Measurements from ENCODE around the gene SPRED3.
"Not testable (repeated sequence)": the region's sequence is repeated elsewhere in the genome, so short reads cannot be mapped to it uniquely, and the experiment has no call there.

Gene SPRED3

DNA sequence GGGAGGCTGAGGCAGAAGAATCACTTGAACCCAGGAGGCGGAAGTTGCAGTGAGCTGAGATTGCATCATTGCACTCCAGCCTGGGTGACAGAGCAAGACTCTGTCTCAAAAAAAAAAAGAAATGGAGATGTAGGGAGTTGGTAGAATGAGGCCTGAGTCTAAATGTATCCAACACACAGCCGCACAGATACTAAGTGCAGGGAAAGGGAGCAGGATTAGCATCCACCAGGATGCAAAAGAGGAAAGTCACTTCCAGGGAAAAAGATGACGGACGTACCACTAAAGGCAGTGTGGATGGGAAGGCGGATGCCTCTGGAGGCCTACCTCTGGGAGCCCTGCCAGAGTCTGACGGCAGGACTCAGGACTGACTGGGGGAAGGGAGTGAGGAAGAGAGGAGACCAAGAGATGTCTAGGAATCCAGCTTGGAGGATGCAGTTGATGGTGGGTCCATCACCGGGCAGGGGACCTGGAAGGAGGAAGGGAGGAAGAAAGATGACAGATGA is 21.2 kb downstream of the SPRED3 start:
- ATAC-seq (ENCODE audit: insufficient read depth, low read depth) = 0 out of 3 replicates have a peak, but pooled peaks have one; percentile 19
- Histone ChIP-seq H3K4me1 (ENCODE audit: insufficient read depth, low read length) (peaks cover 1% of the 10 kb centered on the region; the same call in 1 of the 2 replicates), H3K4me3 (ENCODE audit: low read depth in 1 of 2, low read length in 2 of 2) (no peak overlapping the region), H4K20me1 (ENCODE audit: insufficient read depth, low read length) (no peaks in the 10 kb centered on the region), H3K36me3 (ENCODE audit: insufficient read depth, low read length) (peaks cover 19% of the 10 kb centered on the region), H3K4me2 (ENCODE audit: insufficient read depth, low read length) (no peak overlapping the region), H3K27ac (ENCODE audit: low read length) (no peak overlapping the region), H3K27me3 (ENCODE audit: insufficient read depth, low read length, poor library complexity) (no peaks in the 10 kb centered on the region), H2AFZ (ENCODE audit: low read depth, low read length) (no peak overlapping the region), H3K9ac (ENCODE audit: low read depth, low read length) (no peak overlapping the region), H3K9me3 (ENCODE audit: insufficient read depth, low read length, severe bottlenecking) (no peaks in the 10 kb centered on the region), H3K79me2 (ENCODE audit: insufficient read depth, low read length) (no peaks in the 10 kb centered on the region)
- no peak for TF ChIP-seq EZH2 (IDR thresholded peaks at IDR 0.05; ENCODE audit: borderline replicate concordance, low read depth, low read length, severe bottlenecking)
- TF ChIP-seq, protein P1, sequence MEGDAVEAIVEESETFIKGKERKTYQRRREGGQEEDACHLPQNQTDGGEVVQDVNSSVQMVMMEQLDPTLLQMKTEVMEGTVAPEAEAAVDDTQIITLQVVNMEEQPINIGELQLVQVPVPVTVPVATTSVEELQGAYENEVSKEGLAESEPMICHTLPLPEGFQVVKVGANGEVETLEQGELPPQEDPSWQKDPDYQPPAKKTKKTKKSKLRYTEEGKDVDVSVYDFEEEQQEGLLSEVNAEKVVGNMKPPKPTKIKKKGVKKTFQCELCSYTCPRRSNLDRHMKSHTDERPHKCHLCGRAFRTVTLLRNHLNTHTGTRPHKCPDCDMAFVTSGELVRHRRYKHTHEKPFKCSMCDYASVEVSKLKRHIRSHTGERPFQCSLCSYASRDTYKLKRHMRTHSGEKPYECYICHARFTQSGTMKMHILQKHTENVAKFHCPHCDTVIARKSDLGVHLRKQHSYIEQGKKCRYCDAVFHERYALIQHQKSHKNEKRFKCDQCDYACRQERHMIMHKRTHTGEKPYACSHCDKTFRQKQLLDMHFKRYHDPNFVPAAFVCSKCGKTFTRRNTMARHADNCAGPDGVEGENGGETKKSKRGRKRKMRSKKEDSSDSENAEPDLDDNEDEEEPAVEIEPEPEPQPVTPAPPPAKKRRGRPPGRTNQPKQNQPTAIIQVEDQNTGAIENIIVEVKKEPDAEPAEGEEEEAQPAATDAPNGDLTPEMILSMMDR (IDR thresholded peaks at IDR 0.05; ENCODE audit: borderline replicate concordance, extremely low read depth, low read length, poor library complexity, severe bottlenecking) = no peak
- no peak for DNase-seq

DNA sequence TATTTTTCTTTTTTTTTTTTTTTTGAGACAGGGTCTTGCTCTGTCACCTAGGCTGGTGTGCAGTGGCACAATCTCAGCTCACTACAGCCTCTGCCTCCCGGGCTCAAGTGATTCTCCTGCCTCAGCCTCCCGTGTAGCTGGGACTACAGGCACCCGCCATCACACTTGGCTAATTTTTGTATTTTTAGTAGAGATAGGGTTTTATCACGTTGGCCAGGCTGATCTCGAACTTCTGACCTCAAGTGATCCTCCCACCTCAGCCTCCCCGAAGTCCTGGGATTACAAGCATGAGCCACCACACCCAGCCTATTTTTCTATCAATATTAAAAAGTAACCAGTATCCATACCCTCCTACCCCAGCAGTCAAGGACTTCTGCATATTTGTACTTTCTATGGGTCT is 21.9 kb downstream of the SPRED3 start:
- not testable (repeated sequence) for H3K27me3 ChIP-seq (ENCODE audit: insufficient read depth, low read length, poor library complexity); H3K79me2 ChIP-seq (ENCODE audit: insufficient read depth, low read length); H3K4me1 ChIP-seq (ENCODE audit: insufficient read depth, low read length); H2AFZ ChIP-seq (ENCODE audit: low read depth, low read length); H3K4me3 ChIP-seq (ENCODE audit: low read depth in 1 of 2, low read length in 2 of 2); DNase-seq; ATAC-seq (ENCODE audit: insufficient read depth, low read depth); H3K4me2 ChIP-seq (ENCODE audit: insufficient read depth, low read length); H4K20me1 ChIP-seq (ENCODE audit: insufficient read depth, low read length); H3K27ac ChIP-seq (ENCODE audit: low read length); H3K9ac ChIP-seq (ENCODE audit: low read depth, low read length); H3K9me3 ChIP-seq (ENCODE audit: insufficient read depth, low read length, severe bottlenecking)
- H3K36me3 ChIP-seq (ENCODE audit: insufficient read depth, low read length) = peaks cover 11% of the 10 kb centered on the region

DNA sequence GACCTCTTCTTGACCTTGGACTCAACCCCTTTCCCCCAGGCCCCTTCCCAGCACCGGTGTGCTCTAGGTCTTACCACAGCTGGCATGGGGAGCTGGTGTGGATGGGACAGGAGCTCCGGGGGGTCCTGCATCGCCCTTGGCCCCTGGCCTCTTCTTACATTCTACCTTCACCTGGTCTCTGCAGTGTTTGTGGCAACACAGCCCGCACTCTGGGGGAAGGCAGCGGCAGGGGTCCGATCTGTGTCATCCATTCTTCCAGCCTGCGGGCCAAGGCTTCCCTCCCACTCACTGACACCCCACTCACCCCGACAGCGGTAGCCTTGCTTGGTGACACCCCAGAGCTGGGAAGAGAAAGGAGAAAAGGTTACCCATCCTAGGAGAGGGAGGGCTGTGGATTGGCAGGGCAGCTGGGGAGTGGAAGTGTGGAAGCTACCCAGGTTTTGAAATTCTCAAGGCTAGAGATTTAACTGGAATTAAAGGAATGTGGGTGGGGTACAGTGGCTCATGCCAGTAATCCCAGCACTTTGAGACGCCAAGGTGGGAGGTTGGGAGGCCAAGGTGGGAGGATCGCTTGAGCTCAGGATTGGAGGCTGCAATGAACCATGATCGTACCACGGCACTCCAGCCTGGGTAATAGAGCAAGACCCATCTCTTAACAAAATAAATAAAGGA is 22.7 kb downstream of the SPRED3 start:
- DNase-seq (no peak), ATAC-seq (ENCODE audit: insufficient read depth, low read depth) (no peak)
- H3K36me3 ChIP-seq (ENCODE audit: insufficient read depth, low read length) = peaks cover 9% of the 10 kb centered on the region
- no peaks in the 10 kb centered on the region for H3K4me1 ChIP-seq (ENCODE audit: insufficient read depth, low read length)
- H3K79me2 ChIP-seq (ENCODE audit: insufficient read depth, low read length) = no peaks in the 10 kb centered on the region
- no peaks in the 10 kb centered on the region for H3K9me3 ChIP-seq (ENCODE audit: insufficient read depth, low read length, severe bottlenecking)
- H4K20me1 ChIP-seq (ENCODE audit: insufficient read depth, low read length) = no peaks in the 10 kb centered on the region
- H3K27ac ChIP-seq (ENCODE audit: low read length) = no peak overlapping the region
- no peak for TF ChIP-seq EZH2 (IDR thresholded peaks at IDR 0.05; ENCODE audit: borderline replicate concordance, low read depth, low read length, severe bottlenecking)
- TF ChIP-seq, protein P1 (IDR thresholded peaks at IDR 0.05; ENCODE audit: borderline replicate concordance, extremely low read depth, low read length, poor library complexity, severe bottlenecking) = no peak
- no peak overlapping the region for H3K4me3 ChIP-seq (ENCODE audit: low read depth in 1 of 2, low read length in 2 of 2)
- no peak overlapping the region for H3K4me2 ChIP-seq (ENCODE audit: insufficient read depth, low read length)
- H3K9ac ChIP-seq (ENCODE audit: low read depth, low read length) = no peak overlapping the region
- no peaks in the 10 kb centered on the region for H3K27me3 ChIP-seq (ENCODE audit: insufficient read depth, low read length, poor library complexity)
- H2AFZ ChIP-seq (ENCODE audit: low read depth, low read length) = no peak overlapping the region

DNA sequence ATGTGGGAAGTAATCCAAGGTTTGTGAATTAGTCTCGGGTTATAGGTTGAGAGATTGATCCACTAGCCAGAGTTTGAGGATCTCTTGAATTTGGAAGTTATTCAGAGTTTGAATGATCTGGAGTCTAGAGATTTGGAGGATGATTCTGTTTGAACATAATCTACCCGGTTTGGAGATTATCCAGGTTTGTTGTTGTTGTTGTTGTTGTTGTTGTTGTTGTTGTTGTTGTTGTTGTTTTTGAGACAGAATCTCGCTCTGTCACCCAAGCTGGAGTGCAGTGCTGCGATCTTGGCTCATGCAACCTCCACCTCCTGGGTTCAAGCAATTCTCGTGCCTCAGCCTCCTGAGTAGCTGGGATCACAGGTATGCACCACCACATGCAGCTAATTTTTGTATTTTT is 23.4 kb downstream of the SPRED3 start:
- H3K79me2 ChIP-seq (ENCODE audit: insufficient read depth, low read length); H3K36me3 ChIP-seq (ENCODE audit: insufficient read depth, low read length); H3K27ac ChIP-seq (ENCODE audit: low read length); H3K9me3 ChIP-seq (ENCODE audit: insufficient read depth, low read length, severe bottlenecking); H3K4me2 ChIP-seq (ENCODE audit: insufficient read depth, low read length); H3K4me1 ChIP-seq (ENCODE audit: insufficient read depth, low read length); H2AFZ ChIP-seq (ENCODE audit: low read depth, low read length); DNase-seq; H3K4me3 ChIP-seq (ENCODE audit: low read depth in 1 of 2, low read length in 2 of 2); H3K9ac ChIP-seq (ENCODE audit: low read depth, low read length); ATAC-seq (ENCODE audit: insufficient read depth, low read depth); H3K27me3 ChIP-seq (ENCODE audit: insufficient read depth, low read length, poor library complexity); H4K20me1 ChIP-seq (ENCODE audit: insufficient read depth, low read length): not testable (repeated sequence)

All from DND-41 (cell line).